HEK293T (cell line): Measurements from ENCODE around the gene CAPZA2.

ENCODE experiments used
- ARNT ChIP-seq: fragments of 450-650 bp; IDR thresholded peaks from 2 replicates; pipeline ENCODE4 v1.6.1; 2017; ENCODE audit warnings: mild to moderate bottlenecking
- BHLHE40 ChIP-seq: fragments of 450-650 bp; IDR thresholded peaks from 2 replicates; pipeline ENCODE4 v1.6.1; 2016; ENCODE audit warnings: mild to moderate bottlenecking, moderate library complexity, borderline replicate concordance
- CTBP1 ChIP-seq: fragments of 450-650 bp; IDR thresholded peaks from 2 replicates; pipeline ENCODE4 v1.6.1; 2016; ENCODE audit warnings: borderline replicate concordance
- ELF4 ChIP-seq: fragments of 450-650 bp; IDR thresholded peaks from 2 replicates; pipeline ENCODE4 v1.6.1; 2017; ENCODE audit warnings: antibody characterized with exemption
- FOXA1 ChIP-seq: fragments of 450-650 bp; IDR thresholded peaks from 2 replicates; pipeline ENCODE4 v1.6.1; 2016; ENCODE audit warnings: mild to moderate bottlenecking
- FOXK2 ChIP-seq: fragments of 450-650 bp; IDR thresholded peaks from 2 replicates; pipeline ENCODE4 v1.6.1; 2016; ENCODE audit warnings: mild to moderate bottlenecking
- FOXM1 ChIP-seq: fragments of 450-650 bp; IDR thresholded peaks from 2 replicates; pipeline ENCODE4 v1.6.1; 2017; ENCODE audit warnings: mild to moderate bottlenecking, borderline replicate concordance
- HDGF ChIP-seq: fragments of 450-650 bp; IDR thresholded peaks from 2 replicates; pipeline ENCODE4 v1.6.1; 2017; ENCODE audit warnings: antibody characterized with exemption, borderline replicate concordance
- LEF1 ChIP-seq: fragments of 450-650 bp; IDR thresholded peaks from 2 replicates; pipeline ENCODE4 v1.6.1; 2017; ENCODE audit warnings: mild to moderate bottlenecking, borderline replicate concordance
- SP1 ChIP-seq: fragments of 450-650 bp; IDR thresholded peaks from 2 replicates; pipeline ENCODE4 v1.6.1; 2017
- SUZ12 ChIP-seq: fragments of 450-650 bp; IDR thresholded peaks from 2 replicates; pipeline ENCODE4 v1.6.1; 2016; ENCODE audit warnings: mild to moderate bottlenecking
- TARDBP ChIP-seq: fragments of 450-650 bp; IDR thresholded peaks from 2 replicates; pipeline ENCODE4 v1.6.1; 2016
- ZNF384 ChIP-seq: fragments of 450-650 bp; IDR thresholded peaks from 2 replicates; pipeline ENCODE4 v1.6.1; 2016
- TF ChIP-seq, protein P1 (sequence below): fragments of 450-650 bp; IDR thresholded peaks from 2 replicates; pipeline ENCODE4 v1.6.1; 2016

DNA sequence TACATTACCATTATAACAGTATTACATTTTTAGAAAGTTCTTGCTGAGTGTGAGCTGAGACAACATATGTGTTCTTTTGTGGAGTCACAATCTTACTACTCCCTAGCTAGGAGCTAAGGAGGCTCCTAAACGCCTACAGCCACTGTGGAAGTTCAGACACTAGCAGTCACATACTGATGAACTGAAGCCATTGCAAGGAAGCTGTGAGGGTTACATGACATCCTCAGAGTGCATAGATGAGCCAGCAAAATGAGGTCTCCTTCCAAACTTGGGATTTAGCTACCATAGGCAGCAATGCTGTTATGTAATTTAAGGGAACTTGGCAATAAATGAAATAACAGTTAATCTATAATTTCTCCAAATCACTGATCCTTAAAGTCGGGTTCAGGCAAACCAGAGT is 80.1 kb downstream of the CAPZA2 start:
- TF ChIP-seq HDGF, result no peak
- TF ChIP-seq ZNF384, result no peak
- TF ChIP-seq, protein P1, sequence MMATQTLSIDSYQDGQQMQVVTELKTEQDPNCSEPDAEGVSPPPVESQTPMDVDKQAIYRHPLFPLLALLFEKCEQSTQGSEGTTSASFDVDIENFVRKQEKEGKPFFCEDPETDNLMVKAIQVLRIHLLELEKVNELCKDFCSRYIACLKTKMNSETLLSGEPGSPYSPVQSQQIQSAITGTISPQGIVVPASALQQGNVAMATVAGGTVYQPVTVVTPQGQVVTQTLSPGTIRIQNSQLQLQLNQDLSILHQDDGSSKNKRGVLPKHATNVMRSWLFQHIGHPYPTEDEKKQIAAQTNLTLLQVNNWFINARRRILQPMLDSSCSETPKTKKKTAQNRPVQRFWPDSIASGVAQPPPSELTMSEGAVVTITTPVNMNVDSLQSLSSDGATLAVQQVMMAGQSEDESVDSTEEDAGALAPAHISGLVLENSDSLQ, result no peak
- TF ChIP-seq SUZ12, result no peak
- no peak for TF ChIP-seq LEF1
- TF ChIP-seq FOXM1, result no peak
- no peak for TF ChIP-seq TARDBP
- TF ChIP-seq FOXA1, result no peak
- no peak for TF ChIP-seq CTBP1
- no peak for TF ChIP-seq SP1
- TF ChIP-seq FOXK2, result no peak
- no peak for TF ChIP-seq BHLHE40
- no peak for TF ChIP-seq ELF4
- TF ChIP-seq ARNT, result no peak
